Smooth muscle cell (in vitro differentiated cells): Measurements from ENCODE around the gene LRIG3. TPM values are rescaled to one million over a fixed set of nuclear protein-coding genes. Genes with fewer than 3 reads are reported as not detected.

Experiments used
- DNase-seq: peaks from one replicate; lab custom pipeline; 2025; ENCODE audit not compliant: unreplicated experiment; lab: John Stamatoyannopoulos, UW
- H2AFZ ChIP-seq: fragments of 200-600 bp; sonication (generic); 2 replicates; pipeline ENCODE4 v1.6.0; 2016; ENCODE audit warnings: antibody characterized with exemption, low read depth, mild to moderate bottlenecking
- H3F3A ChIP-seq: fragments of 200-600 bp; sonication (generic); 2 replicates; pipeline ENCODE4 v1.6.0; 2017; ENCODE audit warnings: antibody characterized with exemption, low read depth
- H3K27ac ChIP-seq: fragments of 200-600 bp; sonication (generic); 2 replicates; pipeline ENCODE4 v1.5.1; 2016; ENCODE audit warnings: low read depth, mild to moderate bottlenecking
- H3K27me3 ChIP-seq: fragments of 200-600 bp; sonication (generic); 2 replicates; pipeline ENCODE4 v1.6.1; 2016; ENCODE audit warnings: low read depth, mild to moderate bottlenecking
- H3K36me3 ChIP-seq: fragments of 200-600 bp; sonication (generic); 2 replicates; pipeline ENCODE4 v1.5.1; 2016; ENCODE audit warnings: low read depth
- H3K4me1 ChIP-seq: fragments of 200-600 bp; sonication (generic); 2 replicates; pipeline ENCODE4 v1.5.1; 2016; ENCODE audit warnings: low read depth
- H3K4me2 ChIP-seq: fragments of 200-600 bp; sonication (generic); 2 replicates; pipeline ENCODE4 v1.6.0; 2016; ENCODE audit warnings: mild to moderate bottlenecking
- H3K4me3 ChIP-seq: fragments of 200-600 bp; sonication (generic); 2 replicates; pipeline ENCODE4 v1.5.1; 2016; ENCODE audit warnings: mild to moderate bottlenecking
- H3K79me2 ChIP-seq: fragments of 200-600 bp; sonication (generic); 2 replicates; pipeline ENCODE4 v1.6.0; 2016; ENCODE audit warnings: low read depth, mild to moderate bottlenecking
- H3K9ac ChIP-seq: fragments of 200-600 bp; sonication (generic); 2 replicates; pipeline ENCODE4 v1.6.0; 2016; ENCODE audit warnings: low read depth
- H3K9me3 ChIP-seq: fragments of 200-600 bp; sonication (generic); replicated peaks from 2 replicates; pipeline ENCODE4 v1.5.1; 2016; ENCODE audit warnings: low read depth
- H4K20me1 ChIP-seq: fragments of 200-600 bp; sonication (generic); 2 replicates; pipeline ENCODE4 v1.6.0; 2016; ENCODE audit warnings: low read depth
- WGBS: methylation state at CpG from one replicate; pipeline ENCODE4 v1.1.7; 2016; ENCODE audit warnings: low lambda C conversion rate; 5-methylcytosine and 5-hydroxymethylcytosine counted together
- polyA plus RNA-seq: library from polyadenylated mRNA; unstranded; fragments of >200 nt; fragmentation: Nextera tagmentation; extraction: Ambion mirVana; gene quantifications from 2 replicates; pipeline ENCODE4 v1.2.1, GENCODE V29; 2016
- total RNA-seq: library from RNA; depleted of rRNA; stranded (reverse); fragments of >200 nt; gene quantifications from 2 replicates; pipeline ENCODE4 v1.2.3, GENCODE V29; 2014
- TF ChIP-seq, protein P1 (sequence below): fragments of 200-600 bp; sonication (generic); IDR thresholded peaks from 2 replicates; pipeline ENCODE4 v1.5.1; 2017; ENCODE audit warnings: borderline replicate concordance, mild to moderate bottlenecking, antibody characterized with exemption; ENCODE audit not compliant: insufficient read depth, poor library complexity, severe bottlenecking

Gene LRIG3
- total and polyA plus RNA-seq, 2 experiments from 2014 or later = 6.7 to 22.4 TPM

- 93% methylated on average over 2 of the region's 2 CpGs for WGBS
- Histone ChIP-seq H2AFZ (no peak overlapping the region), H3K36me3 (no peaks in the 10 kb centered on the region)
Measured at GRCh38 chr12:58930770-58931324, 10.5 kb upstream of the LRIG3 start.

GRCh38 chr12:58927120-58927519, 6.8 kb upstream of the LRIG3 start:
- Histone ChIP-seq H3K36me3 (no peaks in the 10 kb centered on the region), H3K27ac (no peak overlapping the region), H3F3A (no peaks in the 10 kb centered on the region), H3K4me1 (peaks cover 3% of the 10 kb centered on the region), H3K9me3 (no peaks in the 10 kb centered on the region), H3K27me3 (peaks cover 52% of the 10 kb centered on the region), H4K20me1 (no peaks in the 10 kb centered on the region), H3K9ac (no peak overlapping the region), H3K4me2 (no peak overlapping the region), H3K4me3 (no peak overlapping the region), H2AFZ (no peak overlapping the region), H3K79me2 (no peaks in the 10 kb centered on the region)
- 80% methylated on average over 4 of the region's 4 CpGs for WGBS
- no peak for DNase-seq
- TF ChIP-seq, protein P1, sequence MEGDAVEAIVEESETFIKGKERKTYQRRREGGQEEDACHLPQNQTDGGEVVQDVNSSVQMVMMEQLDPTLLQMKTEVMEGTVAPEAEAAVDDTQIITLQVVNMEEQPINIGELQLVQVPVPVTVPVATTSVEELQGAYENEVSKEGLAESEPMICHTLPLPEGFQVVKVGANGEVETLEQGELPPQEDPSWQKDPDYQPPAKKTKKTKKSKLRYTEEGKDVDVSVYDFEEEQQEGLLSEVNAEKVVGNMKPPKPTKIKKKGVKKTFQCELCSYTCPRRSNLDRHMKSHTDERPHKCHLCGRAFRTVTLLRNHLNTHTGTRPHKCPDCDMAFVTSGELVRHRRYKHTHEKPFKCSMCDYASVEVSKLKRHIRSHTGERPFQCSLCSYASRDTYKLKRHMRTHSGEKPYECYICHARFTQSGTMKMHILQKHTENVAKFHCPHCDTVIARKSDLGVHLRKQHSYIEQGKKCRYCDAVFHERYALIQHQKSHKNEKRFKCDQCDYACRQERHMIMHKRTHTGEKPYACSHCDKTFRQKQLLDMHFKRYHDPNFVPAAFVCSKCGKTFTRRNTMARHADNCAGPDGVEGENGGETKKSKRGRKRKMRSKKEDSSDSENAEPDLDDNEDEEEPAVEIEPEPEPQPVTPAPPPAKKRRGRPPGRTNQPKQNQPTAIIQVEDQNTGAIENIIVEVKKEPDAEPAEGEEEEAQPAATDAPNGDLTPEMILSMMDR = no peak

More at GRCh38 chr12:58930770-58931324, 10.5 kb upstream of the LRIG3 start:
- no peaks in the 10 kb centered on the region for H4K20me1 ChIP-seq
- H3K4me1 ChIP-seq = peaks cover 3% of the 10 kb centered on the region
- TF ChIP-seq, protein P1 = no peak
- no peaks in the 10 kb centered on the region for H3K79me2 ChIP-seq
- H3K4me3 ChIP-seq = no peak overlapping the region
- no peak overlapping the region for H3K9ac ChIP-seq
- H3K27ac ChIP-seq = no peak overlapping the region
- no peak overlapping the region for H3K4me2 ChIP-seq
- no peaks in the 10 kb centered on the region for H3K9me3 ChIP-seq
- H3F3A ChIP-seq = no peaks in the 10 kb centered on the region
- DNase-seq = no peak
- peaks cover 38% of the 10 kb centered on the region for H3K27me3 ChIP-seq

GRCh38 chr12:58926586-58926985, 6.3 kb upstream of the LRIG3 start:
- Histone ChIP-seq H3K9me3 (no peaks in the 10 kb centered on the region), H3K27me3 (peaks cover 52% of the 10 kb centered on the region), H2AFZ (no peak overlapping the region), H3K79me2 (no peaks in the 10 kb centered on the region), H4K20me1 (no peaks in the 10 kb centered on the region), H3K36me3 (no peaks in the 10 kb centered on the region), H3K4me1 (peaks cover 3% of the 10 kb centered on the region), H3K27ac (no peak overlapping the region), H3K4me2 (no peak overlapping the region), H3F3A (no peaks in the 10 kb centered on the region), H3K9ac (no peak overlapping the region), H3K4me3 (no peak overlapping the region)
- TF ChIP-seq, protein P1 = no peak
- no peak for DNase-seq

GRCh38 chr12:58925751-58926150, 5.4 kb upstream of the LRIG3 start:
- DNase-seq = no peak
- Histone ChIP-seq H3K79me2 (no peaks in the 10 kb centered on the region), H3K9me3 (no peaks in the 10 kb centered on the region), H3K9ac (no peak overlapping the region), H3K27me3 (peaks cover 52% of the 10 kb centered on the region), H2AFZ (no peak overlapping the region), H3K4me1 (peaks cover 8% of the 10 kb centered on the region), H3K4me2 (no peak overlapping the region), H3K36me3 (no peaks in the 10 kb centered on the region), H4K20me1 (no peaks in the 10 kb centered on the region), H3K27ac (no peak overlapping the region), H3F3A (peaks cover under 1% of the 10 kb centered on the region), H3K4me3 (no peak overlapping the region)
- 64% methylated on average over 2 of the region's 2 CpGs for WGBS
- TF ChIP-seq, protein P1 = no peak
